Stimulated activated CD4-positive, alpha-beta T cell treated with anti-CD3 and anti-CD28 coated beads, Interleukin-1b, Interleukin-23, amount 100 ng/mL, for 48 hours (primary cell): ENCODE results near the gene RPS2.
"Not testable (repeated sequence)": the region's sequence is repeated elsewhere in the genome, so short reads cannot be mapped to it uniquely, and the experiment has no call there.

Source experiments
- DNase-seq: peaks from one replicate; pipeline ENCODE4 v3.0.0-alpha.2; 2020

Gene RPS2

DNA sequence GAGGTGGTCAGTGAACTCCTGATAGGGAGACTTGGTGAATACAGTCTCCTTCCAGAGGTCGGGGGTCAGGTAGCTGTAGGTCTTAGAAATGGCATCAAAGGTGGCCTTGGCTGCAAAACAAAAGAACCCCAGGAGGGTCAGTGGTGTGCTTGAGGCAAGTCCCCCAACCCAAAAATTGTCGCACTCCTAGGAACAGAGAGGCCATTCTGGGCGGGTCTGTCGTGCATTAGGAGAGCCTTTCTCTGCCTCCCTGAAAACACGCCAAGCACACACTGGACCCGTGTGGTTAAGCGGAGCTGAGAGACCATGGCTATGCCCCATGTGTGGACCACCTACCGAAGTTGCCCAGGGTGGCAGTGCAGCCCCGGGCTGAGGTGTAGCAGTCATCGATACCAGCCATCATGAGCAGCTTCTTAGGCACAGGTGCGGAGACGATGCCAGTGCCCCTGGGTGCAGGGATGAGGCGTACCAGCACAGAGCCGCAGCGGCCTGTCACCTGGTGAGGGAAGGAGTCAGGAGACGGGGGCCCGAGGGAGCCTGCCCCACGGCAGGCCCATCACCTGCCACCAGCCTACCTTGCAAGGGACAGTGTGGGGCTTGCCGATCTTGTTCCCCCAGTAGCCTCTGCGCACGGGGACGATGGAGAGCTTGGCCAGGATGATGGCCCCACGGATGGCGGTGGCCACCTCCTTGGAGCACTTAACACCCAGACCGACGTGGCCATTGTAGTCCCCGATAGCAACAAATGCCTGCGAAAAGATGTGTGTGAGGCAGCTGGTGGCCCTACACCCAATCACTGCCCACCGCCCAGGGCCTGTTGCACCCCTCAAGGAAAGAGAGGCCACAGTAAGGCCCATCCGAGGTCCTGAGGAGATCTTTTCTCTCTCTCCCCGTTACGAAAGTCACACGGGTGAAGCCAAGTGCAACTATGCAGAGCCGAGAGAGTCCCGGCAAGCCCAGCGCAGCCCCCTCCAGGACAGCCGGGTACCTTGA lies 2.2 kb downstream of the RPS2 start:
- not testable (repeated sequence) for DNase-seq

DNA sequence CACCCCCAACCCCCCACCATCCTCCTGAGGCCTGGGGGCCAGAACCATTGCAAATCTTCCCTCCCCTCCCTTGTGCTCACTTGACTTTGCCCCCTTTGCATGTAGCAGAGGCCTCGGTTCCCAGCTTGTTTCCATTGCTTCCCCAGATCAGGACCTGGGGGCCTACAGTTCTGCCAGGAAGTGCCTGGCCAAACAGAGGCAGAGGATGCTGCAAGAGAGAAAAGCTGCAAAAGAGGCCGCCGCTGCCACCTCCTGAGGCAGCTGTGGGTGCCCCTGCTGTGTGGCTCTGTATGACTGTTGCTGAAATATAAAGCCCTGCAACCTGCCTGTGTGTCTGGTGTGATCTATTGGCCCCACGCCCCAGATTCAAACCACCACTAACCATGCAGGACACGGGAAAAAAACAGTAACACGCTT lies 3.0 kb downstream of the RPS2 start:
- peak; percentile 42 for DNase-seq

DNA sequence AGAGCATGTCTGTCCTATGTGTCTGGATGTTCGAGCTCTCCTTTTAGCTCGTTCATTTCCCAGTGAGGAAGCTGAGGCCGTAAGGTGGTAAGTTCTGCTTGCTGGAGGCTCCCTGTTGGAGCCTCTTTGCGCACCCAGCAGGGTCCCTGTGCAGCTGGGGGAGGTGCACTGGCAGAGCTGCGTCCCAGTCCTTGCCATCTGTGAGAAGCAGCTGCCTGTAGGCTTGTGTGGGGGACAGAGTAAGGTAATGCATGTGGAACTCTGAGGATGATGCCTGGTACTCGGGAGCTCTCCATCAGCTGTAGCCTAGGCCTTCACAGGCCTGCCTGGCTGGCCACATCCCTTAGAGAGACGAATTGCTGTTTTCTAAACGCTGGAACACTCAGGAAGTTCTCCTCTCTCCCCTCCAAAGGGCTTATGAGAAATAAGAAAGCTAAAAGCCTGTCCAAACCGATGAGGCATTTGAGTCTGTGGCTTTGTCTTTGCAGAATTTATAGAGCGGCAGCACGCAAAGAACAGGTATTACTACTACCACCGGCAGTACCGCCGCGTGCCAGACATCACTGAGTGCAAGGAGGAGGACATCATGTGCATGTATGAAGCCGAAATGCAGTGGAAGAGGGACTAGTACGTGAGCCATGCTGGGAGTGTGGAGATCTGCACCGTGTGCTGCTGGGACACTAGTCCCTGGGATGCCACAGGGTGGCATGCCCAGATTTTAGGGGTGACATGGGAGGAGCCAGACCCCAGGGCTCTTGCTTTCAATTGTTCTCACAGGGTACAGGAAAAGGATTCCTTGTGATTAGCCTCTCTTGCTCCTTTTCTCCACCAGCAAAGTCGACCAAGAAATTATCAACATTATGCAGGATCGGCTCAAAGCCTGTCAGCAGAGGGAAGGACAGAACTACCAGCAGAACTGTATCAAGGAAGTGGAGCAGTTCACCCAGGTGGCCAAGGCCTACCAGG lies 3.7 kb downstream of the RPS2 start:
- DNase-seq, result peak; percentile 68

DNA sequence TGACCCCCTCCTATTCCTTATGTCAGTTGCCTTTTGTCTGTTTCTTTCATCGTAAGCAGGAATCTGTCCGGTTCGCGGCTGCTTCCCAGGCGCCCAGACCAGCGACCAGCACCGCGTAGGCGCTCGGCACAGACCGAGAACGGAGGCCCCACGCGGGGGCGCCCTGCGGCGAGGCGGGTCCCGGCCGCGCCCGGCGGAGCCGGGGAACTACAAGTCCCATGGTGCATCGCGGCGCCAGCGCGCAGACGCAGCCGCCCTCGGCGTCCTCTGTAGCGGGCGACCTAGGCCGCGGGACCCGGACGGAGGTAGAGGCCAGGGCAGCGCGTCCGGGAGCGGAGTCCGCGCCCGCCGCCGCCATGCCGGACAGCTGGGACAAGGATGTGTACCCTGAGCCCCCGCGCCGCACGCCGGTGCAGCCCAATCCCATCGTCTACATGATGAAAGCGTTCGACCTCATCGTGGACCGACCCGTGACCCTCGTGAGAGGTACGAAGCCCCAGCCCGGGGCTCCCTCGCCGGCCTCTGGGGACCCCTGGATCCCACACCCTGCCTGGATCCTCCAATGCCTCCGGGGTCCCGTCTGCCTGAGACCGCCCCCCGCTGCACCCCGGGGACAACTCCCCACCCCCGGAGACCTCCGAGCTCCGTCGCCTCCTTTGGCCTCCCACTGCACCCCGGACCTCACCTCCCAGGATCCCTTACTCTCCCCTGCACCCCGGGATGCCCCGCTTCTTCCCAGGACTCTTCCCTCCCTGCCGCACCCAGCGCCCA lies 5.2 kb downstream of the RPS2 start, which contains the start of gene NDUFB10:
Gene NDUFB10, plus strand, starts transcription at position 270 of the 771 bp plus-strand sequence. Its CDS starts 87 bp downstream, at position 357.
- DNase-seq, result peak; percentile 90

DNA sequence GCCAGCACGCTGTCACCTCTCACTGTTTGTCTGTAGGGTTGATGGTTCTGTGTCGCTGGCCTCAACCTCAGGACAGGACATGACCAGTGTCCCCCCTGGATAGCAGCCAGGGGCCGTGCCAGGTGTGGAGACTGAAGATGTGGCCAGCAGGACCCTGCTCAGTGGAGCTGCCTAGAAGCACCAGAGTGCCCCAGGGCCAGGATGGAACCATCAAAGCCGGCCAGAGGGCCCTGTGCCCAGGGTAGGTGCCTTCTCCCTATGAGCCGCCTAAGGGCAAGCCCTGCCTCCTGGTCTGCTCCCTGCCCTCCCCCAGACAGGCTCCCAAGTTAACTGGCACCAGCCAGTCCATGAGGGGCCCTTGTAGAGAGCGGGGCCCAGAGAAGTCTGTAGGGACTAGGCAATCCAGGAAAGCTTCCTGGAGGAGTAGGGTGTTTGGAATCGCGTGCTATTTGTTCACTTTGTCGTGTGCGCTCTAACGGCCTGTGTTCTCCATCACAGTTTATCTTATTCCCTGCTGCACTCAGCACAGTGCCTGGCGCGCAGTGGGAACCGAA lies 5.8 kb downstream of the RPS2 start:
- no peak for DNase-seq

DNA sequence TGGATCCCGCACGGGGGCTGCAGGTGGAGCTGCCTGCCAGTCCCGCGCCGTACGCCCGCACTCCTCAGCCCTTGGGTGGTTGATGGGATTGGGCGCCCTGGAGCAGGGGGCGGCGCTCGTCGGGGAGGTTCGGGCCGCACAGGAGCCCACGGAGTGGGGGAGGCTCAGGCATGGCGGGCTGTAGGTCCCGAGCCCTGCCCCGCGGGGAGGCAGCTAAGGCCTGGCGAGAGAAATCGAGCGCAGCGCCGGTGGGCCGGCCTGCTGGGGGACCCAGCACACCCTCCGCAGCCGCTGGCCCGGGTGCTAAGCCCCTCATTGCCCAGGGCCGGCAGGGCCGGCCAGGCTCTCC lies 6.5 kb downstream of the RPS2 start:
- not testable (repeated sequence) for DNase-seq

DNA sequence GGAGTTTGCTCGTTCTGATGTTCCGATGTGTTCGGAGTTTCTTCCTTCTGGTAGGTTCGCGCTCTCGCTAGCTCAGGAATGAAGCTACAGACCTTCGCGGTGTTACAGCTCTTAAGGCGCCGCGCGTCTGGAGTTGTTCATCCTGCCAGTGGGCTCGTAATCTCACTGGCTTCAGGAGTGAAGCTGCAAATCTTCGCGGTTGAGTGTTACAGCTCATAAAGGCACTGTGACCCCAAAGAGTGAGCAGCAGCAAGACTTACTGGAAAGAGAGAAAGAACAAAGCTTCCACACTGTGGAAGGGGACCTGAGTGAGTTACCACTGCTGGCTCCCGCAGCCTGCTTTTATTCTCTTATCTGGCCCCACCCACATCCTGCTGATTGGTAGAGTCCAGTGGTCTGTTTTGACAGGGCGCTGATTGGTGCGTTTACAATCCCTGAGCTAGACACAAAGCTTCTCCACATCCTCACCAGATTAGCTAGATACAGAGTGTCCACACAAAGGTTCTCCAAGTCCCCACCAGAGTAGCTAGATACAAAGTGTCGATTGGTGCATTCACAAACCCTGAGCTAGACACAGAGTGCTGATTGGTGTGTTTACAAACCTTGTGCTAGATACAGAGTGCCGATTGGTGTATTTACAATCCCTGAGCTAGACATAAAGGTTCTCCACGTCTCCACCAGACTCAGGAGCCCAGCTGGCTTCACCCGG lies 7.0 kb downstream of the RPS2 start:
- DNase-seq, result not testable (repeated sequence)

DNA sequence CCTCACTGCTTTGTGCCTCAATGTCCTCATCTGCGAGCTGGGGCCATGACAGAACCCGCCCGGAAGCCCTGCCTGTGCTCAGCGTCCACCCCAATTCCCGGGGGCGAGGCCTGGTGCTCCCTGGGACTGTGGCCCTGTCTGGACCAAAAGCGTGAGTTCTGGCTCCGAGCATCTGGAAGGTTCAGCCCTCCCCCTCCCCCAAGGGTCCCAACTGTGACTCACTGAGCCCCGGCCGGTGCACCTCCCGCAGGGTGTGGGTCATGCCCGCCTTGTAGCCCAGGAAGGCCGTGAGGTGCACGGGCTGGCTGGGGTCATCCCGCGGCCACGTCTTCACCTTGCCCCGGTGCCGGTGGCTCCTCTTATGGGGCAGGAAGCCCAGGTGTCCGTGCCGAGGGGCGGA lies 10.9 kb downstream of the RPS2 start:
- DNase-seq, result no peak

DNA sequence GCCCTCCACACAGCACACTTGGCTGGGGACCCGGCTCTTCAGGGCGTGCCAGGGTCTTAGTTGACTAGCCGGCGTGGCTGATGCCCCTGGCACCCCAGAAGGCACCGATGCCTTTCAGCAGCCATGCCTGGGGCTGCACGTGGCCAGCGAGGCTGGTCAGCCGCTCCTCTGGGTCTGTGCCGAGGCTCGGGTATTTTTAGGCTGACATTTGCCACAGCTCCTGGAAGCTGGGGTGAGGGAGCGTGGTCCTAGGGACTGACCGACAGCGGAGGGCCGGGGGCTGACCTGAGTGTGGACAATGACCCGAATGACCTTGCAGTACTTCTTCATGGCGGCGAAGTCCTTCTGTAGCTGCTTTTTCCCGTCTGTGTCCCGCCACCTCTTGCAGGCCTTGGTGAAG lies 14.1 kb downstream of the RPS2 start:
- DNase-seq, result no peak

DNA sequence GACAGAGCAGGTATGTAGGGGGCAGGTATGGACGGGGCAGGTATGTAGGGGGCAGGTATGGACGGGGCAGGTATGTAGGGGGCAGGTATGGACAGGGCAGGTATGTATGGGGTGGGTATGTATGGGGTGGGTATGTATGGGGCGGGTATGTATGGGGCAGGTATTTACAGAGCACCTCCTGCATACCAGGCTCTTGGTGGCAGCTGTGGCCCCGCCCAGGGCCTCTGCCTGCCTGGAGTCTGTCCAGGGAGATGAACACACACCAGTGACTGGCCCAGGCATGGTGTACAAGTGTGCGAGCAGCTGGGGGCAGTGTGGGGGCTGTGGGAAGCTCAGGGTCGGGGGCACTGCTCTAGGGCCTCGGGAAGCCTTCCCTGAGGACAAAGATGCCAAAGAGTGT lies 14.6 kb downstream of the RPS2 start:
- no peak for DNase-seq

DNA sequence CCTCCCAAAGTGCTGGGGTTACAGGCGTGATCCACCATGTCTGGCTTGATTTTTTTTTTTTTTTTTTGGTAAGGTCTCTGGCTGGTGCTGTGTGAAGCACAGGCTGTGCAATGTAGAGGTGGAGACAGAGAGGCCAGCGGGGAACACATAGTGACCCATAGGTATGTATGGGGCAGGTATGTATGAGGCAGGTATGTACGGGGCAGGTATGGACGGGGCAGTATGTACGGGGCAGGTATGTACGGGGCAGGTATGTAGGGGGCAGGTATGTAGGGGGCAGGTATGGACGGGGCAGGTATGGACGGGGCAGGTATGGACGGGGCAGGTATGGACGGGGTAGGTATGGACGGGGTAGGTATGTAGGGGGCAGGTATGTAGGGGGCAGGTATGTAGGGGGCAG lies 15.1 kb downstream of the RPS2 start:
- DNase-seq, result no peak

DNA sequence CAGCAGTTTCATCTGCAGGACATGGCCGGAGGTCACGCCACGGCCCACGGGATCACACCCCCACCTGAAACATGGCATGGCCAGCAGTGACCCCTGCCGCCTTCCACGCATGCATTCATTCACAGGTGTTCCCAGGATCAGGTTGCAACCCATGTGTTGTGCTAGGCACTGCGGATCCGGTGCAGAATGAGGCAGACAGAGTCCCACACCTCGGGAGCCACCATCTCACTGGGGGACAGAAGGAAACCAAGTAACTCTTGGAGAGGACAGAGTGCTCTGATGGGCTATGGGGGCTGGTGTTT lies 17.3 kb downstream of the RPS2 start:
- DNase-seq, result no peak

DNA sequence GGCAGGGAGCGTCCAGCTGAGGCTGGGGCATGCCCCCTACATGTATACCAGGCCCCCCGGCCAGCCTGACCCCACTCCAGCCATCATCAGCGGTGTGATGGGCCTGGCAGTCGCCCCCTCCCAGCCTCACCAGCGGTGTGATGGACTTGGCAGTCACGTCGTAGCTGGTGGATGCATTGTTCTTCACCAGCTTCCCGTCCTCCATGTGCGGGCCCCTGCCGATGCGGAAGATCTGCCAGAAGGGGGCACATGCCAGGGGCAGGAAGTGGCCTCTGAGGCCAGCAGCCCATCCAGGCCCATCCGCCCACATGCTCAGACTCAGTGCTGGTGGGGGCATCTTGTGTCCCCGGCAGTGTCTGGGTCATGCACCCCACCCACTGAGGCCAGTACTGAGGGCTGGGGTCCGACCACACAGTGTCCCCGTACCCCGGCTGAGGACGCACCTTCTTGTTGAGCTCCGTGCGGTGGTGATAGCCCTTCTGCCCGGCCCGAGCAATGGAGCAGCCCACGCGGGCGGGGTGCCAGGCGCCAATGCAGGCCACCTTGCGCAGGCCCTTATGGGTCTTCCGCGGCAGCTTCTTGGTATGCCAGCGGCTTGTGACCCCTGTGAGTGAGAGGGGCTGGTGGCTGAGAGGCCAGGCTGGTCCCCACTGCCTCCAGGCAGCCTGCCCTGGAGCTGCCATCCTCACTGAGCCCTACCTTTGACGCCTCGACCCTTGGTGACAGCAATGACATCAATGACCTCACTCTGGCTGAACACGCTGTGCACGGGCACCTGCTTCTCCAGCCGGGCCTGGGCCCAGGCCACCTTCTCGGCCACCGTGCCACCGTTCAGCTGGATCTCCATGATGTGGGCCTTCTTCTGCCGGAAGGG lies 17.9 kb downstream of the RPS2 start:
- no peak for DNase-seq

DNA sequence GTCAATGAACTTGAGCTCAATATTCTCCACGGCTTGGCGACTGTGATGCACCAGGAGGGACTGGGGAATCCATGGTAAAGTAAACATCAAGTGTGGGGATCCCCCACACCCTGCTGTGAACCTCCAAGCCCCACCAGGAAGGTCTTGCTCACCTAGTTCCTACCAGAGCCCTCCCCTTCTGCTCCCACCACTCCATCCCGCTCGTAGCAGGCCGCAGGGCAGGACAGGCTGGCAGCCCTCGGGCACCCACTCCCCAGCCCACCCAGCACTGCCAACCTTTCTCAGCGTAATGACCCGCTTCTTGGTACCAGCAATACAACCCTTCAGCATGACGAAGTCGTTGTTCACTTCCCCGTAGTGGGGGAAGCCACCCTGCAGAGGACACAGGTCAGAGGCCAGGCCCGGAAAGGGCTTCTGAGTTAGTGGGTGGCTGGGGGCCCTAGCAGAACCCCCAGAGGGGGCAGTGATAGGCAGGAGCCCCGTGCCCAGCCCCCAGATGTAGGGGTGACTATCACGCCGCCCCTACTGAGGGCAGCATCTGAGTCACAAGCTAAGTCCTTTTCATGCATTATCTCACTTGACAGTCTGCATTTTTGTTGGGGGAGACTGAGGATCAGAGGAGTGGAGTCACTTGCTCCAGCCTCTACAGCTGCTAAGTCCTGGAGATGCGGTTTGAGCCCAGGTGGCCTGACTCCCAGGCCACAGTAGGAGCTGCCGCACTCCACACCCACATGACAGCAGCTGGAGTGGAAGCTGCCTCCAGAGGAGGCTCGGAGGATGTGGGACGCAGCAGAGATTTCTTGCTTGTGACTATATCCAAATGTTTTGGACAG lies 18.9 kb downstream of the RPS2 start:
- no peak for DNase-seq

DNA sequence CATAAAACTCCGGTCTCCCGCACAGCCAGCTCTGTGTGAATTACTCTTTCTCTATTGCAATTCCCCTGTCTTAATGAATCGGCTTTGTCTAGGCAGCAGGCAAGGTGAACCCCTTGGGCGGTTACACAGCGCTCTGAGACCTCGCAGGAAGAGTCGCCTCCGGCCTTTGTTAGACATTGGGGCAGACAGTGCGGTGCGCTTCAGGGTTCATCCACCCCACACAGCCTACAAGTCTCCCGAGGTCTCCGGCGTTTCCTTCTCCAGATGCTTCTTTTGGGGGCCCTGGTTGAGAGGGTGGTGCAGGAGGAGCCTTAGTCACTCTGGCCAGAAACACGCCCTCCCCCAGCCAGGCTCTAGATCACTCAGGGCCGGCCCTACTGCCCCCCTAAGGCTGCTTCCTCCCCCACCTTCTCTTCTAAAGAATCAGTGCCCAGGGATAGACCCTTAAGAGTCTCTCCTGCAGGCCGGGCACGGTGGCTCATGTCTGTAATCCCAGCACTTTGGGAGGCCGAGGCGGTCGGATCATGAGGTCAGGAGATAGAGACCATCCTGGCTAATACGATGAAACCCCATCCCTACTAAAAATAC lies 19.9 kb downstream of the RPS2 start:
- DNase-seq, result no peak

DNA sequence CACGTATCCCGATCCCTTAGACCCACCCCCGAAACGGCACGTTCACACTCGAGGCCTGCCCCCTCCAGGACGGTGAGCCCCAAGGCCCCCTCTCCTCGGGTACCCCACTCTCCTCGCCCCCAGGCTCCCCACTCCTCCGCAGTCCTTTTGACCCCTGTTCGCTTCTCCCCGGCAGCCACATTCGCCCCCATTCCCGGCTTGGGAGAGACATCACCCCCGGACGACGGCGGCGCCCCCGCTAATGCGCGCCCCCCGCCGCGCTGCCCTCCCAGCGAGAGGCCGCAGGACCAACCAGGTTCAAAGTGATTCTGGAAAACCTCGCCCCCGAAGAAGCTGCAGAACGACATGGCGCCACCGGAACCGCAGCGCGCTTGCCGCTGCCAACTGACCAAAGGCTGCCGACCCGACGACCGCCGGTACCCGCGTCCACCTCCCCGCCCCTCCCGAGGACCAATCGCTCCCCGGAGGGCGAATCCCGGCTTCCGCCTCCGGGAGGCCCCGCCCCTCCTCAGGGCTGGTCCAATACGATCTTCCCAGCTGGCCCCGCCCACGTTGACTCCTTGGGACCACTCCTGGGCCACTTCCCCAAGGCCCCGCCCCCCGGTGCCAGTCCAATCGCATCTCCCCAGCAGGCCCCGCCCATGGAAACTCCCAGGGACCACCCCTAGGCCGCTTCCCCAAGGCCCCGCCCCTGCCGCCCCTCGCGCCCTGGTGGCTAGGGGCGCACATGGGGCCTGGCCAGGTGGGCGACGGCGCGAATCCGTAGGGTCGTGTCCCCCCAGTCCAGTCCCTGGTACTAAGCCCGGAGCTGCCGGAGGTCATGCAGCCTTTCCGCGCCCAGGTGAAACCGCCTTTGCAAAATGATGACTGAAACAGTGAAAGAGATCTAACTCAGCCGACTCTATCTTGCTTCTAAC lies 21.6 kb downstream of the RPS2 start, which contains the start of gene MSRB1:
Gene MSRB1, minus strand, starts transcription at position 390 of the 917 bp plus-strand sequence. Its CDS starts 43 bp downstream, at position 347.
- DNase-seq, result peak; percentile 100

DNA sequence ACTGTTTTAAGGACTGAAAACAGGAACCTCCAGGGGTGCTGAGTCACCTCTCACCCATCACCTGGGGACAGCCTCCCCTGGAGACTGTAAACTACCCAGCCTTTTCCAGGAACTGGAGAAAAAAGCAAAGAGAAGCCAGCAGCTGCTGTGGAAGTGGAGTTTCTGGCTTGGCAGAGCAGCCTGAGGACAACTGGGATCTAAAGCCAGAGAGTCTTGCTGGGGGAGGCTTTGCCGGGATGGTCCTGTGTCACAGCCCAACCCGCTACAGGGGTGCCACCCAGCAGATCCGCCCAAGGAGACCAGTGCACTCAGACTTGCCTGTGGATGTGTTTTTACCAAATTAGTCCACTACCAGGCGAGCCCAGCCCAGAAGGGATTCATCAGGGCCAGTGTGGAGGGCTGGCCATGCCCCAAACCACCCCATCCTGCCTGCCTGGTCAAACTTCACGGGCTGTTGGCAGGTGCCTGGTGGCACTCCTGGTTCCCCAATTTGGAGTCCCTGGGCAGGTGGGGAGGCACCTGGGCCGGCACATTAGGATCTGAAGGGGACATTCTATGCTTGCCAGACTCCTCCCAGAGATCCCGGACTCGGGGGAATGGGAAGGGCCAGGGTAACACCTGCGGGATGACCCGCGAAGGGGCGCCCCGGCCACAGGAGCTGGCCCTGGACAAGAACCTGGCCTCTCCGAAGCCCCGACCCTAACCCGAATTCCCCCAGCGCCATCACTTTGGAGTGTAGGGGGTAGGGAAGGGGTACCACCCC lies 22.4 kb downstream of the RPS2 start:
- no peak for DNase-seq
